HCEC 1CT (cell line): ENCODE measurements around the gene TRPM4.
"Not testable (repeated sequence)": the region's sequence is repeated elsewhere in the genome, so short reads cannot be mapped to it uniquely, and the experiment has no call there.

ENCODE experiments used
- DNase-seq: peaks from one replicate; pipeline ENCODE4 v3.0.0-alpha.2; 2017

TRPM4 gene

GRCh38 chr19:49157445-49158224 lies at the start of gene TRPM4:
TSS of gene TRPM4 (plus strand) at chr19:49157792. CDS start at chr19:49157867, 75 bp downstream.
- DNase-seq = peak; percentile 71

GRCh38 chr19:49109051-49109450 lies 48.5 kb upstream of the TRPM4 start:
- DNase-seq = no peak

- no peak for DNase-seq
Measured at GRCh38 chr19:49109569-49110233, 47.9 kb upstream of the TRPM4 start.

GRCh38 chr19:49110567-49110966 lies 47.0 kb upstream of the TRPM4 start:
- DNase-seq = no peak

- DNase-seq = no peak
Measured at GRCh38 chr19:49111218-49111998, 46.2 kb upstream of the TRPM4 start.

DNA sequence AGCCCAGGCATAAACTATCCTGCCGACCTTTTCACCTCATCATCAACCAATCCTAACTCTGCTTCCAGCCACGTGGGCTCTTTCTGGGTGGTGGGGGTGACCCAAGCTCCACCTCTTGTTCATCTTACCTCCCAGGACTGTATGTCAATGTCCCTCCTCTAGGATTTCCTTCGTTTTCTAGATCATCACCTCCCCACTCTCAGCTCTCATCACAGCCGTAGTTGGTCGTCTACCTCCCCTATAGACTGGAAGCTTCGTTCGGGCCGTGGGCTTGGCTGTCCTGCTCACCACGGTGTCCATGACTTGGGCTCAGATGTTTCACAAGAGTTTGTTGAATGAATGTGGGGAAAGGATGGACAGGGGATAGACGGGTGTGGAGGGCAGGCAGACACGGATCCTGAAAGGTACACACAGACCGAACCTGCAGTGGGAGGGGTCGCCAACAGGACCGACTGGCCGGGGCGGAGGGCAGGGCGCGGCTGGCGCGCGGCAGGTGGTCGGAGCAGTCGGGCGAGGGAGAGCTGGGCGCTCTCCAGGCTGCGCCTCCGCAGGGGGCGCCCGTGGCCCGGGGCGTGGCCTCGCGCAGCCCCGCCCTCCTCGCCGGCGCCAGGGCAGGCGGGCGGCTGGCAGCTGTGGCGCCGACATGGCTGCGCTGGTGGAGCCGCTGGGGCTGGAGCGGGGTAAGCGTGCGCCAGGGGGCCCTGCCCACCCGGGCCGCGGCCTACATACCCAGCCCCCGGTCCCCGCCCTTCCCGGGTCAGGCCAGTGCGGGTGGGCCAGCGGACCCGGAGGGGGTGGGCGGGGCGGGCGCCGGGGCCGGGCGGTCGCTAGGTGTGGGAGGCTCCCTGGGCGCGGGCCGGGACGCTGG lies 43.6 kb upstream of the TRPM4 start, which contains the start of gene LIN7B:
Gene LIN7B, plus strand, starts transcription at position 609 of the 868 bp plus-strand sequence. Its CDS starts 35 bp downstream, at position 644.
- DNase-seq = peak; percentile 54

- DNase-seq = no peak
Measured at GRCh38 chr19:49114630-49115363, 42.8 kb upstream of the TRPM4 start.

DNA sequence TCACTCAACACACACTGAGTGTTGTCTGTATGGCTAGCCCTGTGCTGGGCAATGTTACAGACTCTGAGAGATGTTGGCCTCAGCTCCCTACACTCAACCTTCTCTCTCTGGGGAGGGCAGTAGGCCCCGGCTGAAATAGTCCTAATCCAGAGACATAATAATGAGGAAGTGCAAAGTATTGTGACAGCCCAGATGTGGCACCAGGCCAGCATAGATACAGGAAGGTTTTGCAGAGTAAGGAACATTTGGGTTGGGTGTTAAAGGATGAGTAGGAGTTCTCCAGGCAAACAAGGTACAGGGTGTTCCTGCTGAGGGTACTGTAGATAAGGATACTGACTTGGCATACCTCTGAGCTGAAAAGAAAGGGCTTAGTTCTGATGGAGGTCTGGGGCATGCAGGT lies 41.0 kb upstream of the TRPM4 start:
- DNase-seq = no peak

DNA sequence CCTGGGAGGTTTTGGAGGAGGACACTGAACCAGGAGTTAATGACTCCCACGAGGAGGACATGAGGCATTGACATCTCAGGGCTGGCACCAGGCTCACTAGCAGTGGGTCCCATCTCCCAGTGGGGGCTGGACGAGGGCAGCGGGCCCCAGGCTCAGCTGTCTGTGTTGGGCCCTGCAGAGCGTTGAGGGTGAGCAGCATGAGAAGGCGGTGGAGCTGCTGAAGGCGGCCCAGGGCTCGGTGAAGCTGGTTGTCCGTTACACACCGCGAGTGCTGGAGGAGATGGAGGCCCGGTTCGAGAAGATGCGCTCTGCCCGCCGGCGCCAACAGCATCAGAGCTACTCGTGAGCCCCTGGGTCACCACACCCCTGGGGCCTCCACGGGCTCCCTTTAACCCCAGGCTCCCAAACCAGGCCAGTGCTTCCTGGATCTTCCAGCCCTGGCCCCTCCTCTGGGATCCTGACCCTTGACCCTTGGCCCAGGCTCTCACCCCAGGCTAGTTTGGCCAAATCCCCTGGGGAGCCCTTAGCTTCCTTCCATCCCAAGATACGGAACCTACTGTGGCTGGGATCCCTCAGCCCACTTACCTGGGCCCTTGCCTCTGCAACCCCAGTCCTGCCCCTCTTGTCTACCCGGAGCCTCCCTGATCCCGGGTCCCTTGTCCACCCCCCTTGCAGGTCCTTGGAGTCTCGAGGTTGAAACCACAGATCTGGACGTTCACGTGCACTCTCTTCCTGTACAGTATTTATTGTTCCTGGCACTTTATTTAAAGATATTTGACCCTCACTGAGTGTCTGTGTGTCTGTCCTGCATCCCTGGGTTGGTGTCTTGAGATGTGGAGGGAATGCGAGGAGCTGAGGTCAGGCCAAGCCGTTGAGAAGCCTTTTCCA lies 39.7 kb upstream of the TRPM4 start:
- DNase-seq = no peak

DNA sequence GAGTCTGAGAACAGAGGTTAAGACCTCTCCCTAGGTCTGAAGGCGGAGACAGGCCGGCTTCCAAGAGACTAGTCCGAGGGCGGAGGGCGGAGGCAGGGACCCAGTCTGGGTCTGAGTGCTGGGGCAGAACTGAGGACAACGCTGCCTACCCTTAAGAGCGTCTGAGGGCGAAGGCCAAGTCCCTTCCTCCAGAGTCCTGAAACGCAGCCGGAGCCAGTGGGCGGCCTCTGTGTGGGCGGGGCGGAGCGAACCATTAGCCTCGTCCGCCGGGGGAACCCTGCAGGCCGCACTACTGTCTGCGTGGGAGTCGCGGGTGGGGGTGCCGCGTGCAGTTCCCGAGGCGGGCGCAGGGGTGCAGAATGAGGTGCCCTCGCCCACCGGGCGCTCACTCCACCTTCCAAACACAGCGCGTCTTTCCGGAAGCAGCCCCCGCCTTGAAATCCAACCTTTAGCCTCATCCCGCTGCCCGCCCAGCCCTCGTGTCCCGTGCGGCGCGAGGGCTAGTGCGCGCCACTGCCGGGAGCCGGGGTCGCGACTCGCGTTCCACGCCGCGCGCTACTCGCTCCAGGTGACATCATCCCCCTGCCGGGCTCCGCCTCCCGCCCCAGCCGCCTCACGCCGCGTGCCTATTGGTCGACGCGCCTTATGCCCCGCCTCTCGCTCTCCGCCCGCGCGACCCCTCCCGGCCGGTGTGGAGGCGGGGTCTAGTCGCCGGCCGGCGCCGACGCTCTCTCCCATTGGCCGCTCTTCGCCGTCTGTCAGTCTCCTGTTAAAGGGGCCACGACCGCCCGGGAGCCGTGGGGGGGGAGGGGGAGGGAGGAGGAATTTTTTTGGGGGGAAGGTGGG lies 38.8 kb upstream of the TRPM4 start, which contains the start of gene C19orf73:
Gene C19orf73, minus strand, starts transcription at position 579 of the 846 bp plus-strand sequence. Its CDS starts 121 bp downstream, at position 458.
- DNase-seq = peak; percentile 96

DNA sequence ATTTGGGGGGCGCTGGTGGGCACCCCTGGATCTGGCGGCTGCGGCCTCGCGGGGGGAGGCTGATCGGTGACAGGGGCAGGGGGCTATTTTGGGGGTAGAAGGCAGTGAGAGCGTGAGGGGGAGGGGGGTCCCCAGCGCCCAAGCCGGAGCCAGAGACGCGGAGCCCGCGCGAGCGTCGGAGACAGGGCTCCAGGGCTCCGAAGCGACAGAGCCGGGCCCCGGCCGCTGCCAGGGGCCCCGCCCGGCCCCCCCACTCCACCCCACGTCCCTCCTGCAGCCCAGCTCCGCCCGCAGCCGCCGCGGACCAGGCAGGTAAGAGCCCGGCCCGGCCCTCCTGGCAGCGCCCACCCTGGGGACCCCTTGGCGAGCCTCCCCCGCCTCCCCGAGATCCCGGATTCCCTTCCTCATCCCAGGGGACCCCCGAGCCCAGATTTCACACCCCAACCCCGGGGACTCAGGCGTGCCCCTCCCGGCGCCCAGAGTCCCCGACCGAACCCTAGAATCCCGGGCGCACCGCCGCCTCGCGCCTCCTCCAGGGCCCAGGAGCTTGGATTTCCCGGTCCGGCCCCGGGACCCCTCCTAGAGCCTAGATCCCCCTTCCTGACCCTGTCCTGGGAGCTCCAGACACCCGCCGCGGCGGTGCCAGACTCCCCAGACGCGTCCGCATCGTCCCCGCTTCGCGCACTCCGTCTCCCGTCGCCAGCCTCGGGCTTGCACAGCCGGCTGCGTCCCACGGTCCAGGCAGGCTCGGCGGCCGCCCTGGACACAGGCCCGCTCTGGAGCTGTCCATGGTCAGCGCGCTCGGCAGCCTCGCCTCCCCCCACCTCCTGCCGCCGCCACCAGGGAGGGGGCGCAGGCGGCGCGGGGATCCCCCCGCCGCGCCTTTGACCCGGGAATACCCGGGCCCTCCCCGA lies 37.9 kb upstream of the TRPM4 start, which contains the start of gene PPFIA3:
Gene PPFIA3, plus strand, starts transcription at position 134 of the 914 bp plus-strand sequence. CDS start 8,330 bp downstream, outside the sequence.
- DNase-seq = peak; percentile 54

- no peak for DNase-seq
Measured at GRCh38 chr19:49120325-49120683, 37.3 kb upstream of the TRPM4 start.

- DNase-seq = no peak
Measured at GRCh38 chr19:49120868-49121267, 36.7 kb upstream of the TRPM4 start.

DNA sequence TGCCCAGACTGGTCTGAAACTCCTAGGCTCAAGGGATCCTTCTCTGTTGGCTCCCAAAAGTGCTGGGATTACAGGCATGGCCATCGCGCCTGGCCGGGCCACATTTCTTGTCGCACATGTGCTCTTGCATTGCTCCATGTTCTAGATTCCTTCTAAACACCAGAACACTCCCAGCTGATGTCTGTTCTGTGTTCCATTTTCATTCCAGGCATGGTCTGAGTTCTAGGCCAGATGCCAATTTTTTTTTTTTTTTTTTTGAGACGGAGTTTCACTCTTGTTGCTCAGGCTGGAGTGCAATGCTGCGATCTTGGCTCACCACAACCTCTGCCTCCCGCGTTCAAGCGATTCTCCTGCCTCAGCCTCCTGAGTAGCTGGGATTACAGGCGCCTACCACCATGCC lies 35.8 kb upstream of the TRPM4 start:
- not testable (repeated sequence) for DNase-seq

DNA sequence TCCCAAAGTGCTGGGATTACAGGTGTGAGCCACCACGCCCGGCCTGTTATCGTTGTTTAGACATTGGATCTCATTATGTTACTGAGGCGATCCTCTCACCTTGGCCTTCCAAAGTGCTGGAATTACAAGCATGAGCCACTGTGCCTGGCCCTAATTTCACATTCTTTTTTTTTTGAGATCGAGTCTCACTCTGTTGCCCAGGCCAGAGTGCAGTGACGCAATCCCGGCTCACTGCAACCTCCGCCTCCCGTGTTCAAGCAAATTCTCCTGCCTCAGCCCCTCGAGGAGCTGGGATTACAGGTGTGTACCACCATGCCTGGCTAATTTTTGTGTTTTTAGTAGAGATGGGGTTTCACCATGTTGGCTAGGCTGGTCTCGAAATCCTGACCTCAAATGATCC lies 34.3 kb upstream of the TRPM4 start:
- DNase-seq = not testable (repeated sequence)

- DNase-seq = no peak
Measured at GRCh38 chr19:49125025-49125731, 32.4 kb upstream of the TRPM4 start.

- no peak for DNase-seq
Measured at GRCh38 chr19:49126575-49126974, 31.0 kb upstream of the TRPM4 start.

DNA sequence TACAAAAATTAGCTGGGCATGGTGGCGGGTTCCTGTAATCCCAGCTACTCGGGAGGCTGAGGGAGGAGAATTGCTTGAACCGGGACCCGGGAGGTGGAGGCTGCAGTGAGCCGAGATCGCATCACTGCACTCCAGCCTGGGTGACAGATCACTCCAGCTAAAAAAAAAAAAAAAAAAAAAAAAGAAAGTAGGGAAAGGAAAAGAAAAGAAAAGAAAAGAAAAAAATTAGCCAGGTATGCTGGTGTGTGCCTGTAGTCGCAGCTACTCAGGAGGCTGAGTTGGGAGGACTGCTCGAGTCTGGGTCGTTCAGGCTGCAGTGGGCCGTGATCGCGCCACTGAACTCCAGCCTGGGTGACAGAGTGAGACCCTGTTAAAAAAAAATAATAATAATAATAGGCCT lies 30.4 kb upstream of the TRPM4 start:
- DNase-seq = not testable (repeated sequence)
